Measurements from ENCODE around the gene BTBD16.

The BTBD16 gene

DNA sequence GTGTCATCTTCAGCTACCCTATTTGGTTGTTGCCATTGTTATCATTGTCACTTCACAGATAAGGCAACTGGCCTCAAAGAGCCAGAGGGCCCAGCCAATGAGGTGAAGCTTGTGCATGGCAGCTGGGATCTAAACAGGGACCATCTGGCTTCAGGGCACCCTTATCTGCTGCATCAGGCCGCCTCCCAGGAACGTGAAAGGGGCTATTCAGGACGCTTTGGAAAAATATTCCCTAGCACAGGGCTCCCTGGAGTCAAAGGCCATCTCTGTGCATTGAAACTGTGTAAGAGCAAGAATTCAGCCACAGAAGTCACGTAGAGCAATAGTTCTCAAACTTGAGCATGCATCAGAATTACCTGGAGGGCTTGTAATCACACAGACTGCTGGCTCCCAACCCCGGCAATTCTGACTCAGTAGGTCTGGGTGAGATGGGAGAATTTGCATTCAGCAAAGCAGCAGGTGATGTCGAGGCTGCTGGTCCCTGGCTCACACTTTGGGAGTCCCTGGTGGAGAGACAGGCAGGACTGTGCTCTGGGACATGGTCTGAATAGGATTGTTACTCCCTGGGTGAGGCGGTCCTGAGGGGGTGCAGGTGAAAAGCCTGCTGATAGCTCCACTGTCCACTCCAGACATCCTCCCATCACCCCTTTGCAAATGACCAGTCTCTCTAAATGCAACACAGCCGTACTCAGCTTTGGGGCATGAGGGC is 81.9 kb downstream of the BTBD16 start:
- no peak for FAIRE-seq
- DNase-seq (ENCODE audit: insufficient read length), result no peak

DNA sequence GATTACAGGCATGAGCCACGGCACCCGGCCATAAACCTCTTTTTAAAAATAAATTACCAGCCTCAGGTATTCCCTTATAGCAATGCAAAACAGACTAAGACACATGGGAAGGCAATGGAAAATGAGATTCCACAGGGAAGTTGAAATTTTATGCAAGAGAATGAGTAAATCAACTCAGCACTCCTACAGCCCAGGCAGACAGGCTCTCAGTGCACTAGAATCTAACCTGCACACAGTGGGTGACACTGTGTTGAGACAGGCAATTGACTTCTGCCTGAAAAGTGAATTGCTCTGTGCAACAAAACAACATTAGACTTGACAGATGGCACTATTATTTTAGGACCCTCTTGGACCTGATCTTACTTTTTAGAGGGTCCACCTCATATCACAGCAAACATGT is 83.3 kb downstream of the BTBD16 start:
- DNase-seq (ENCODE audit: insufficient read length) (no peak), FAIRE-seq (no peak)
- no peak for TF ChIP-seq POLR2A (IDR thresholded peaks at IDR 0.05; ENCODE audit: low read depth, low read length)
- TF ChIP-seq POLR2AphosphoS5 (IDR thresholded peaks at IDR 0.05; ENCODE audit: low read depth, low read length), result no peak
- no peak for TF ChIP-seq TAF1 (IDR thresholded peaks at IDR 0.05; ENCODE audit: borderline replicate concordance, low read depth, low read length)

More for the DNA sequence above, 81.9 kb downstream of the BTBD16 start:
- TF ChIP-seq TAF1 (IDR thresholded peaks at IDR 0.05; ENCODE audit: borderline replicate concordance, low read depth, low read length) (no peak), POLR2A (IDR thresholded peaks at IDR 0.05; ENCODE audit: low read depth, low read length) (no peak), POLR2AphosphoS5 (IDR thresholded peaks at IDR 0.05; ENCODE audit: low read depth, low read length) (no peak)

DNA sequence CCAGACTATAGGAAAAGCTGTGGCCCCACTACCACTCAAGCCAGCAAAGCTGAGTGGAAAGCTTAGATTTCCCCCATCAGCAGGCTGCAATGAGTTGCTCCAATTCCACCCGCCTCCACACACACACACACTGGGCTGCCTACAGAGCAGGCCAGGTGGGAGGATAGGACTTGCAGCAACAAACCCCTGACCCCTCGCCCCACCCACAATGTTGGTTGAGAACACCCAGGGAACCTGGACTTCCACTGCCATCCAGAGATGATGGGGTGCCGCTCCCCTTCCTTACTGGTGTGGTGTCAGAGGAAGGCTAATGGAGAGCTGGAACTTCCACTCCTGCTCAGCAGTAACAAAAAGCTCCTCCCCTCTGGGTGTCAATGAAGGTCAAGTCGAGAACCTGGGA is 86.6 kb downstream of the BTBD16 start:
- TF ChIP-seq POLR2AphosphoS5 (IDR thresholded peaks at IDR 0.05; ENCODE audit: low read depth, low read length) (no peak), TAF1 (IDR thresholded peaks at IDR 0.05; ENCODE audit: borderline replicate concordance, low read depth, low read length) (no peak), POLR2A (IDR thresholded peaks at IDR 0.05; ENCODE audit: low read depth, low read length) (no peak)
- FAIRE-seq (no peak), DNase-seq (ENCODE audit: insufficient read length) (no peak)

DNA sequence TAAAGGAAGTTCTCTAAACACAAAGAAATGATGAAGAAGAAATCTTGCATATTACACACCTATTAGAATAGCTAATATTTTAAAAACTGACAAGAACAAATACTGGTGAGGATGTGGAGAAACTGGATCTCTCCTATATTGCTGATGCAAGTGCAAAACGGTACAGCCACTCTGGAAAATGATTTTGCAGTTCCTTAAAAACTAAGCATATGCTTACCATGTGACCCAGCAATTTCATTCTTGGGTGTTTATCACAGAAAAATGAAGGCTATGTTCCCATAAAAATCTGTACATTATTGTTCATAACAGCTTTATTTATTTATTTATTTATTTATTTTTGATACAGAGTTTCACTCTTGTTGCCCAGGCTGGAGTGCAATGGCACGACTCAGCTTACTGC is 88.5 kb downstream of the BTBD16 start:
- no peak for TF ChIP-seq TAF1 (IDR thresholded peaks at IDR 0.05; ENCODE audit: borderline replicate concordance, low read depth, low read length)
- no peak for TF ChIP-seq POLR2AphosphoS5 (IDR thresholded peaks at IDR 0.05; ENCODE audit: low read depth, low read length)
- TF ChIP-seq POLR2A (IDR thresholded peaks at IDR 0.05; ENCODE audit: low read depth, low read length), result no peak
- no peak for DNase-seq (ENCODE audit: insufficient read length)
- FAIRE-seq, result no peak

DNA sequence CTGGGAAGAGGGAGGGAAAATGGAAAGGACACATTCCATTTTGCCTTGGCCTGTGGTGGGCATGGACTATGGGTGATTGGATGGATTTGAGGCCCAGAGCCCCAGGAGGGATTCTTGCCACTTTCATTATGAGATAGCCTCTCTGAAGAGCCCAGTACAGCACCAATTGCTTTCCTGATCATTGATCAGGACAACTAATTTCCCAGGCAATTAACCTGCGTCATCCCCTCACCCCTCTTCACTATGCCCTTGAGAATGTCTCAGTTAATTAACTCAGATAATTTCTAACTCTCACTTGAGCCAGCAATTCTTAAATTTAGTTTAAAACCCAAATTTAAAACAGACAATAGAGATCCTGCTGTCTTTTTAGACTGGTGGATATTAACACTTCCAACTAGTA is 90.0 kb downstream of the BTBD16 start:
- TF ChIP-seq TAF1 (IDR thresholded peaks at IDR 0.05; ENCODE audit: borderline replicate concordance, low read depth, low read length) (no peak), POLR2AphosphoS5 (IDR thresholded peaks at IDR 0.05; ENCODE audit: low read depth, low read length) (no peak), POLR2A (IDR thresholded peaks at IDR 0.05; ENCODE audit: low read depth, low read length) (no peak)
- no peak for DNase-seq (ENCODE audit: insufficient read length)
- FAIRE-seq, result no peak

DNA sequence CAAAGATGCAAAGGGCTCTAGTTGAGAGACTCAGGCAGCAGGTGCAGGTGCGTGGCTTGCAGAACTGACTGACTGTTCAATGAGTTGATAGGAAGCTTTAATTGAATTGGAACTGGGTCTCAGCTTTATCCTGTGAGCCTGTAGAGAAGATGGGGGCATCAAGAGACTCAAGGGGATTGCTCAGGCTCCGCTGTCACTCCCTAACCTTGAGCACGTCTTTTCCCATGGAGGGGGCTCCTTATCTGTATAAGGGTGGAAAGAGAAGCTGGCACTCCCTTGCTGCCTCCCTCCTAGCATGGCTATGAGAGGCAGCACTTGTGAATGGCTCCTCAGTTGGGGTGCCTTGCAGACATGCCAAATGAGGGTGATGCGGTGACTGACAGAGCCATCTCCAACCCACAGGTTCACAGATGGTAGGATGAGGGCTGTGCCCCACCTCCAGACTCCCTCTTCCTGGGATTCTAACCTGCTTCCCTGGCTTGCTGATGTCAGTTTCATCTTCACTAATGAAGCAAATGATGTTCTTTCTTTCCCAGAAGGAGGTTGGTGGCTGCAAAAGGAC is 91.0 kb downstream of the BTBD16 start:
- FAIRE-seq (no peak), DNase-seq (ENCODE audit: insufficient read length) (no peak)
- TF ChIP-seq TAF1 (IDR thresholded peaks at IDR 0.05; ENCODE audit: borderline replicate concordance, low read depth, low read length) (no peak), POLR2AphosphoS5 (IDR thresholded peaks at IDR 0.05; ENCODE audit: low read depth, low read length) (no peak), POLR2A (IDR thresholded peaks at IDR 0.05; ENCODE audit: low read depth, low read length) (no peak)

DNA sequence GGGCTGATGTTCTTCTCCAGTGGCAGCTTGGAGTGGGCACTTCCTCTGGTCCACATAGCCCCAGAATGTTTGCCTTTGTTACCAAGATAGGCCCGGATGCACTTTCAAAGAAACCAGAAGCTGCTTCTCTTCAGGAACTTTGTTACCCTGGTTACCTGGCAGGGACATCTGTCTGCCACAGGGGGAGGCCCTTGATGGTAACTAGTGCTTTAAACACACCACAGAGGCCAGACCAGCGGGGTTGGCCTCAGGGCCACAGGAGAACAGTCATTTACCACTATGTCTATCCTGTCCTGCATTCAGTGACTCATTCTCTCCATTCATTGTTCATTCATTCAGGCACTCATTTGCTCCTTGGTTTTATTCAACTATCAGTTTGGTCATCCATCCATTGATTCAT is 91.5 kb downstream of the BTBD16 start:
- DNase-seq (ENCODE audit: insufficient read length) (no peak), FAIRE-seq (no peak)
- TF ChIP-seq POLR2AphosphoS5 (IDR thresholded peaks at IDR 0.05; ENCODE audit: low read depth, low read length), result no peak
- no peak for TF ChIP-seq TAF1 (IDR thresholded peaks at IDR 0.05; ENCODE audit: borderline replicate concordance, low read depth, low read length)
- TF ChIP-seq POLR2A (IDR thresholded peaks at IDR 0.05; ENCODE audit: low read depth, low read length), result no peak

DNA sequence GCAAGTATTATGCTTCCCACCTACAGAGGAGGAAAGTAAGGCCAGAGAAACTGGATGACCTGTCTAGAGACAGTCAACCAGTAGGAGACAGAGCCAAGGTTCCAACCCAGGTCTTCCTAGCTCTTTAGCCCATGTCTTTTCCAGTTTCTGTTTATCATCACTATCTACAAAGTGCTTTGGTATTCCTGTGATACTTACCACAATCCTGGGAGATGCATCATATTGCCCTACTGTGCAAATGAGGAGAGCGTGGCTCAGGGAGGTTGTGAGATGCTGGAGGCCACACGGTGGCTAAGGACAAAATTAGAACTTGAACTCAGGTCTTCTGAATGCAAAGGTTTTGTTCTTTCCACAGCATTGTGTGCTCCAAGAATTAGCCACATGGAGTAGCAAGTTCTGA is 92.2 kb downstream of the BTBD16 start:
- TF ChIP-seq POLR2A (IDR thresholded peaks at IDR 0.05; ENCODE audit: low read depth, low read length) (no peak), POLR2AphosphoS5 (IDR thresholded peaks at IDR 0.05; ENCODE audit: low read depth, low read length) (no peak), TAF1 (IDR thresholded peaks at IDR 0.05; ENCODE audit: borderline replicate concordance, low read depth, low read length) (no peak)
- DNase-seq (ENCODE audit: insufficient read length) (no peak), FAIRE-seq (no peak)

DNA sequence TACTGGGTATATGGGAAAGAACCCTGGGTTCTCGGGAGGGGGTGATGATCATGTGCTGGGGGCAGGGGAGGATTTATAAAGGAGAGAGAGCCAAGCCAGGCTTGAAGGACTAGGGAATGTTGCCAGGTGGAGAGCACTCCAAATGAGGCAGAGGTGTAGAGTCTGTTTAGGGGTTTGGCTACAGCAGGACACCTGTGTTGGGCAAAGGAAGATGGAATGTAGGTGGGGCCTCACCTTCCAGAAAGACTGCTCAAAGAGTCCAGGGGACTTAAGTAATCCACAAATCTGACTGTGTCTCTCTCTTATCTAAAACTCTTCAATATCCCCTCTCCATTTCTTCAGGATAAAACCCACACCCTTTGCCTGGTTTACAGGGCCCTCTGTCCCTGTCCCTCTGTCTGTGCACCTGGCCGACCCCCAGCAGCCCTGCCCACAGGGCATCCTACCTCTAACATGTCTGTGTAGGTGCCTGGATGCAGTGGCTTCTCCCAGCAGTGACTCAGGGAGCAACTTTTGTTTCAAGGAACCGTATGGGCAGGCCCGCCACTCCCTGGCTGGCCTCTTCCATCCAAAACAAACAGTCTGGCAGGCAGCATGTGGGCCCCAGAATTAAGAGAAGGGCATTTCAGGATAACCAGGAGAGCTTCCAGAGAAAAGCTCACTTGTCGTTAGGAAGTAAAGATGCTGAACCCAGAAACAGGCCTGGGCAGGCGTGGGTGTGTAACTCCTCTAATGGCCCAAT is 92.8 kb downstream of the BTBD16 start:
- DNase-seq (ENCODE audit: insufficient read length), result no peak
- FAIRE-seq, result no peak
- TF ChIP-seq POLR2AphosphoS5 (IDR thresholded peaks at IDR 0.05; ENCODE audit: low read depth, low read length) (no peak), POLR2A (IDR thresholded peaks at IDR 0.05; ENCODE audit: low read depth, low read length) (no peak), TAF1 (IDR thresholded peaks at IDR 0.05; ENCODE audit: borderline replicate concordance, low read depth, low read length) (no peak)

DNA sequence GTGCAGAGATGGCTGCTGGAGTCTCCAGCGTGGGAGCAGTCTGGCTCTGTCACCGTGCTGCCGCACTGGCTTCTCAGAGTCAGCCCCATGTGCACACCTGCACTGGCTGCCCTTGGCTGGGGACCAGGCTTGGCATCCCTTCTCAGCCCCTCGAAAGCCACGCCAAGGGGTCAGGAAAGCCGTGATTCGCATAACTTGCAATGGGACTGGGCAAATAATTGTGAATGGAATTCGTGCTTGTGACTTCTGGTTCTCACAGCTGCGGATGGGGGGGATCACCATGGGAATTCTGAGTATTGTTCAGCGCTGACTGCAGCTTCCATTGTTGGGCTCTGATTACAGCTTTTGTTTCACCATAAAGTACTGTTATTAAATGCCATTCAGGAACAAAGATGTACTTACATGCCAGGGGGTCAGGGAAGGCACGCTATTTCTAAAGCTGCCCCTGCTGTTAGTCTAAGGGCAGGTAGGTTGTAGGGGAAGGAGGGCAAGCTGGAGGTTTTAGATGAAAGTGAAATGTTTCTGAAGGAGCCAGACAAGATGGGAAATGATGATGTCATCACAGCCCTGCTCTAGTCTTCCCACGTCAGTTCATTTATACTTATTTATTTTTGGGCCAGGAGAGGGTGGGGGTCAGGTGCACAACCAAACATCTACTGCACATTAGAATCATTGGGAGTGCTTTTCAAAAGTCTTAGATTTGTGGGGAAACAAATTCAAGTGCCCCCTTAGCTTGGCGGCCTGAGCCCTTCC is 97.6 kb downstream of the BTBD16 start:
- FAIRE-seq (no peak), DNase-seq (ENCODE audit: insufficient read length) (no peak)
- TF ChIP-seq POLR2A (IDR thresholded peaks at IDR 0.05; ENCODE audit: low read depth, low read length), result no peak
- TF ChIP-seq TAF1 (IDR thresholded peaks at IDR 0.05; ENCODE audit: borderline replicate concordance, low read depth, low read length), result no peak
- no peak for TF ChIP-seq POLR2AphosphoS5 (IDR thresholded peaks at IDR 0.05; ENCODE audit: low read depth, low read length)

DNA sequence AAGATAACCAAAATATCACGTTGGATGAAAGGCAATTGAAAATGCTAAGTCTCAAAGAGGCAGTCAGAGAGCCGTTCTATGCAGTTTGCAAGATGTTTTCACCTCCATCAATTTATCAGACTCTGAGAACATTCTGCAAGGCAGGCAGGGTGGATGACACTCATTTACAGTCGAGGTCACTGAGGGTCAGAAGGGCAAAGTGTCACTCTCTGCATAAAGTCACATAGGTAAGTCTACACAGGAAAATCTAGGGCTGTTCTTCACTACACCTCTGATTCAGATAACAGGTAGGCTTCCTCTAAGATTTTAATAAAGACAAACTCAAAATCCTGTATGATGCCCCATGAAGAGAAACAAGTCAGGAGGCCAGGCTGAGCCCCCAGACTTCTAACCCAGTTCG is 102.0 kb downstream of the BTBD16 start:
- no peak for FAIRE-seq
- TF ChIP-seq POLR2AphosphoS5 (IDR thresholded peaks at IDR 0.05; ENCODE audit: low read depth, low read length), result no peak
- no peak for TF ChIP-seq TAF1 (IDR thresholded peaks at IDR 0.05; ENCODE audit: borderline replicate concordance, low read depth, low read length)
- TF ChIP-seq POLR2A (IDR thresholded peaks at IDR 0.05; ENCODE audit: low read depth, low read length), result no peak
- no peak for DNase-seq (ENCODE audit: insufficient read length)

Data from GM12892 (cell line).